Activated effector memory CD4-positive, alpha-beta T cell treated with anti-CD3 and anti-CD28 coated beads, Interleukin-2, amount 50 U/mL, for 16 hours (primary cell): ENCODE measurements around the gene ZWINT.
A peak's percentile ranks its signal among the peaks of the same experiment; 100 is the strongest.

Experiments
- DNase-seq: peaks from one replicate; pipeline ENCODE4 v3.0.0-alpha.2; 2020

Gene ZWINT

DNA sequence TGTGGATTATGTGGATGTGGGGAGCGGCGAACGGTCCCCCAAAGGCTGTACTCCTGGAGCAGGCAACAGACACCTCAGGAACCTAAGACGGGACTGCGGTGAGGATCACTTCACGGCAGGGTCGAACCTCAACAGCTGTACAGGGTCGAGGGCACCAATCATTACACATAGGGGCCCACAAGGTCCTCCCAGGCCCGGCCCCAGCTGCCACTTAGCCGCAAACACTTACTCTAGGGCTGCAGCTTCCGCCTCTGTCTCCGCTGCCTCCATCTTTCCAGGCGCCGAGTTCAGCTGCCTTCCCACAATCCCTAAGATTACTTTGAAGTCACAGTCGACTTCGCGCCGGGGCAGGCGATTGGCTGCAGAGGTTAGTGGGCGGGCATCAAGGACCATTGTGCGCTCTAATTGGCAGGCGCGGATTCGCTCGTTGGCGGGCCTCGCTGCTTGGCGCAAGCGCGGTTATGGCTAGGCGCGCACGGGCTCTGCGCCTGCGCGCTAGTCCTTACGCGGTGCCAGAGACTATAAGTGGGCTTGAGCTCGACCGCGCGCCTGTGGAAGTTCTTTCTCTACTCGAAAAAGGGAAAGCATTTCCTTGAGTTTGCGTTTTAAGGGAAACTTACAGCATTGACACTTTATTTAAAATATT is at the start of gene ZWINT:
Gene ZWINT, minus strand, starts transcription at position 293 of the 646 bp plus-strand sequence. Its CDS starts 23 bp downstream, at position 270.
- DNase-seq: peak; percentile 98

DNA sequence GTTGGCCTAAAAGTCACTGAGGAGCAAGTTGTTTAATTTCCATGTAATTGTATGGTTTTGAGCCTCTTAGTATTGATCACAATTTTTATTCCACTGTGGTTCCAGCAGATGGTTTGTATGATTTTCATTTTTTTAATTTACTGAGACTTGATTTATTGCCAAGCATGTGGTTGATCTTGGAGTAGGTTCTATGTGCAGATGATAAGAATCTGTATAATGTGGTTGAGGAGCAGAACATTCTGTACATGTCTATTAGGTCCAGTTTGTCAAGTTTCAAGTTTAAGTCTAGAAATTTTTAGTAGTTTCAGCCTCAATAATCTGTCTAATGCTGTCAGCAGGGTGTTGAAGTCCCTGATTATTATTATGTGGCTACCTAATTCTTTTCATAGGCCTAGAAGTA is 22.7 kb upstream of the ZWINT start:
- no peak for DNase-seq

- DNase-seq: no peak
These were observed 9.4 kb upstream of the ZWINT start for GRCh38 chr10:56370217-56371113.

GRCh38 chr10:56360583-56360966 is 484 bp downstream of the ZWINT start:
- DNase-seq: no peak

DNA sequence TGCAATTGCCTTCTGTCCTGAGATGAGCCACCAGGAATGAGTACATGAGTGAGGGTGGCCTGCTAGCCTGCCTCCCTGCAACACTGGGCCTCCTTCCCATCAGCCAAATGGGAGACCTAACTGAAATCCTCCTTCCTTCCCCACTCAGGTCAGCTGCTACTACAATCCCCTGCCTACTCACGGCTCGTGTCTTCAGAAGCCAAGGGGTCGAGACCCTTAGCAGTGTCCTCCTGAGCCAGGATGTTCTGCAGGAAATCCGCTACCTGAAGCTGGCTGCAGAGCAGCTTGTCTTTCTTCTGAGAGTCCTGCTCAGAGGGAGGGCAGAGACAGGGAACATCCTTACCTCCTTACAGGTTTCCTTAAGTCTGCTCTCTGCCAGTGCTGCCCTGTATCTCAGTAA is 1.2 kb downstream of the ZWINT start:
- no peak for DNase-seq

- no peak for DNase-seq
These were observed 4.0 kb downstream of the ZWINT start for GRCh38 chr10:56357018-56357417.

DNA sequence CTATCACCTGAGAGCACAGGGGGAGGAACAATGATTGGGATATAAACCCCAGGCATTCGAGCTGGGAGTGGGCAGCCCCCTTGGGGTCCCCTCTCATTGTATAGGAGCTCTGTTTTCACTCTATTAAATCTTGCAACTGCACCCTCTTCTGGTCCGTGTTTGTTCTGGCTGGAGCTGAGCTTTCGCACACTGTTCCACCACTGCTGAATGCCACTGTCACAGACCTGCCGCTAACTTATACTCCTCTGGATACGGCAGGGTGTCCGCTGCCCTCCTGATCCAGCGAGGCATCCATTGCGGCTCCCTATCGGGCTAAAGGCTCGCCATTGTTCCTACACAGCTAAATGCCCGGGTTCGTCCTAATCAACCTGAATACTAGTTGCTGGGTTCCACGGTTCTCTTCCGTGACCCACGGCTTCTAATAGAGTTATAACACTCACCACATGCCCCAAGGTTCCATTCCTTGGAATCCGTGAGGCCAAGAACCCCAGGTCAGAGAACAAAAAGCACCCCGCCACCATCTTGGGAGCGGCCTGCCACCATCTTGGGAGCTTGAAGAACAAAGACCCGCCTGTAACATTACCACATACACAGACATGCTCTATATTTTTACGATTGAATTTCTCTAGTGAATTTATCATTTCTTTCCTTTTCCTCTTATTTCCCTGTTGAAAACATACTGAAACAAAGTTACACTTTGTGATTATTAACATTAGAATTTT is 9.0 kb downstream of the ZWINT start:
- DNase-seq: no peak

- no peak for DNase-seq
These were observed 11.4 kb downstream of the ZWINT start for GRCh38 chr10:56349611-56350010.

DNA sequence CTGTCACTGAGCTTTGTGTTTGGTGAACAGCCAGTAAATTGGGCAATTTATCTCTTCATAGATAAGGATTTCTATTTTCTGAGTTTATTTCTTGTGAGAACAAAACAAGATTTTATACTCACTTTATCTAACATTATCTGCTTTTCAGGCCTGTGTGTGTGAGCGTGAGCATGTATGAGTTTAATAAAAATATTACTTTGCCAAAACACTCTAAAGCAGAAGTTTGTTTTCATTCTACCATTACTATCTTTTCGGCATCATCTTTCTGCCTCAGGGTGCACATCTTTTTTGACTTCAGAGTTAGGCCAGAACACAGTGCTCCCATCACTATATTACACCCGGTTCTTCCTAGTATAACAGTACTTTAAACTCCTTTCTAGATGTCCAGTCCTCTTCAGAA is 13.0 kb downstream of the ZWINT start:
- no peak for DNase-seq

DNA sequence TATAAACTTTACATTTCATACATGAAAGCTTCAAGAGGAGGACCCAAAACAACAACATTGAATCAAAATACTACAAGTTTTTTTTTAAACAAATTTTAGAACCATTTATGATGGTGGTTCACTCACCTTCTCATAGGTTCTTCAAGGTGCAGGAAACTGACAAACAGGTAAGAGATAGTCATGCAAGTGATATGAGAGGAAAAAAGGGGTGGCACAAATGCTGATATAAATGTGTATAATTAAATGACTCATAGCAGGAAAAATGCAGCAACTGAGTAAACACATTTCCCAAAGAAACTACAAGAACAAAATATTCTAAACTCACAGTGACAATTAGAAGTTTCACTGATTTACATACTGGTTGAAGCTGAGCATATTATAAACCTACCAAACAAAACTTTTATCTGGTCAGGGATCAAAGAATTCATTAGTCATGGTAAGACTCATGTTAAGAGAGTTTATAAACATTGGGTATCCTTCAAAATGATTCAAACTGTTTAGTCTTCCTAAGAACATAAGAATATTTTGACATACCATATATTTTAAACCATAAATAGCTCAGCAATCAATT is 14.1 kb downstream of the ZWINT start:
- DNase-seq: no peak

GRCh38 chr10:56341612-56342011 is 19.4 kb downstream of the ZWINT start:
- no peak for DNase-seq

DNA sequence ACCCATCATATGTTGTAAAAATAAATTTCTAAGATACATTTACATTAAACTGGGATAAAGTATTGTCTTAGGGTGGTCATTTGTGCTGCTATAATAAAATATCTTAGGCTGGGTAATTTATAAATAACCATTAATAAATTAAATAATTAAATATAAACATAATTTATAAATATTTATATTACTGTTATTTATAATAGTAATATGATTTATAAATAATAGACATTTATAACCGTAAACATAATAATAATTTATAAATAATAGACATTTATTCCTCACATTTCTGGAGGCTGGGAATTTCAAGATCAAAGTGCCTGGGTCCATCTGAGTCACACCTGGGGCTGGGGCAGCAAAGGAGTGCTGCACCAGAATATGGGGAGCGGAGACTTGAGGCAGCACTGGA is 31.1 kb downstream of the ZWINT start:
- no peak for DNase-seq

DNA sequence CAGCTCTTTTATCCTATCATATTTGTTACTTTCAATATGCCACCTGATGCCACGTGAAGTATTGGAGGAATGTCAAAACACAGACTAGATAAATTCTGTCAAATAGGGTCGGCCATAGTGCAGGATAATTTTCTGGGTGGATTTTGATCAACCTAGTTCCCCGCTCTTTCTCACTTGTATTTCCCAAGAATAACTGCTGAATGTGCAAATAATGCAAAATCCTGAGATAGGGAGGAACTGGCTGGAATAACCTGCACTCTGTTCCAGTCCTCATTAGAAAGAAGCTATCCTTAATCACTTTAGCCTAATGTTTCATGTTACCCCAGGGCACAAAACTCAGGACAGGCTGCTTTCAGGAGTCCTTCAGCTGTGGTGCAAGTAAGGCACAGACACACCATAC is 33.9 kb downstream of the ZWINT start:
- DNase-seq: no peak

- DNase-seq: no peak
These were observed 41.7 kb downstream of the ZWINT start for GRCh38 chr10:56319386-56319785.

GRCh38 chr10:56318816-56319215 is 42.2 kb downstream of the ZWINT start:
- no peak for DNase-seq

- DNase-seq: peak; percentile 61
These were observed 43.5 kb downstream of the ZWINT start for GRCh38 chr10:56317603-56318002.

DNA sequence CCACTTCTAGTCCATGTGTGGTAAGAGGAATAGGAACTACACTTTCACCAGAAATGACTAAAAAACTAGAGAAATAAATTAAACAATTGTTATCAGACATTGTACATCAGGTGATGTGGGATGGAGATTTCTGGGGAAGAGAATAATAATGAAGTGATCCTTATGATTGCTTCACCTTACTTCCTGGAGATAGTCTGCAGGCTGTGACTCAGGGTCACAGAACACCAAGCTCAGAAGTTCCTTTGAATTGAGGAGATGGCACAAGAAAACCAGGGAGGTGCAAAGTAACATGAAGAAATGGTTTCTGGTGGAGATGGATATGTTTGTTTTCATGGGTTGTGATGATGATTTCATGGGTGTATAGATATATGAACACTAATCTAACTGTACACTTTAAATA is 44.5 kb downstream of the ZWINT start:
- DNase-seq: no peak
